22Rv1 (cell line): ENCODE data around the gene MYL4.

ENCODE experiments used
- ZFX ChIP-seq: fragments of 450-650 bp; IDR thresholded peaks from 2 replicates; pipeline ENCODE4 v1.6.1; 2017; ENCODE audit warnings: antibody characterized with exemption, borderline replicate concordance
- TF ChIP-seq, protein P1 (sequence below): fragments of 450-650 bp; IDR thresholded peaks from 2 replicates; pipeline ENCODE4 v1.5.1; 2017; ENCODE audit warnings: mild to moderate bottlenecking

DNA sequence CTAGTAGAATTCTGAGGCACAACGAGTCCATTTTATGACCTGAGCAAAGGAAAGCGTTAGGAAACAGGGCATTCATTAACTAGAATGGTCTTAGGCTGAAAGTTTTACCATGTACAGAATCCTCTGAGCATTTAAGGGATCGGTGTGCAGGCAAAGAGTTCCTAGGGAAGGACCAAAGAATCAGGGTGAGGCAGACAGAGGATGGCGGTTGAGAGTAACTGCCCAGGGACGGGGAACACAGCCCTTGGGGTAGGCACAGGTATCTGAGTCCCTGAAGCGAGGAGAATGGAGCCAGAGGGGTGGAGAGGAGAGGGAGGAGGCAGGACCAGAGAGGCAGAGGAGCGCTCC, 30.4 kb downstream of the MYL4 start:
- TF ChIP-seq, protein P1, sequence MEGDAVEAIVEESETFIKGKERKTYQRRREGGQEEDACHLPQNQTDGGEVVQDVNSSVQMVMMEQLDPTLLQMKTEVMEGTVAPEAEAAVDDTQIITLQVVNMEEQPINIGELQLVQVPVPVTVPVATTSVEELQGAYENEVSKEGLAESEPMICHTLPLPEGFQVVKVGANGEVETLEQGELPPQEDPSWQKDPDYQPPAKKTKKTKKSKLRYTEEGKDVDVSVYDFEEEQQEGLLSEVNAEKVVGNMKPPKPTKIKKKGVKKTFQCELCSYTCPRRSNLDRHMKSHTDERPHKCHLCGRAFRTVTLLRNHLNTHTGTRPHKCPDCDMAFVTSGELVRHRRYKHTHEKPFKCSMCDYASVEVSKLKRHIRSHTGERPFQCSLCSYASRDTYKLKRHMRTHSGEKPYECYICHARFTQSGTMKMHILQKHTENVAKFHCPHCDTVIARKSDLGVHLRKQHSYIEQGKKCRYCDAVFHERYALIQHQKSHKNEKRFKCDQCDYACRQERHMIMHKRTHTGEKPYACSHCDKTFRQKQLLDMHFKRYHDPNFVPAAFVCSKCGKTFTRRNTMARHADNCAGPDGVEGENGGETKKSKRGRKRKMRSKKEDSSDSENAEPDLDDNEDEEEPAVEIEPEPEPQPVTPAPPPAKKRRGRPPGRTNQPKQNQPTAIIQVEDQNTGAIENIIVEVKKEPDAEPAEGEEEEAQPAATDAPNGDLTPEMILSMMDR: no peak
- no peak for TF ChIP-seq ZFX
